ENCODE results near the gene EML4.
"Not testable (repeated sequence)": the region's sequence is repeated elsewhere in the genome, so short reads cannot be mapped to it uniquely, and the experiment has no call there.

Gene EML4

DNA sequence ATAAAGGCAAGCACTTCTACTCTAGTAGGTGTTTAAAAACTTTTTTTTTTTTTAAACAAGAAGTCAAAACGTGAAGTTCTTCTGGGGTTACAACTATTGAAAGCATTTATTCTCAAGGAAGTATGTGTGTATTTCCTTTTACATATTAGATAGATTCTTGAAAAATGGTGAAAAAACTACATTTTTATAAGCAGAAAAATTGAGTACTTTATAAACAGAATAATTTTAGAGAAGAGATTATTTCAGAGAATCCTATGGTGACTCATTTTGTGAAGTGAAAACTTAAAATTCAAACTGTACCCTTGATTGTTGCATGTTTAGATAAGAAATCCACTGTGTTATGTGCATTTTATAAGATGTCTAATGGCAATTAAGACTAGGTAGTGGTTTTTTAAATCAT lies 2.9 kb downstream of the EML4 start:
- DNase-seq, result no peak

DNA sequence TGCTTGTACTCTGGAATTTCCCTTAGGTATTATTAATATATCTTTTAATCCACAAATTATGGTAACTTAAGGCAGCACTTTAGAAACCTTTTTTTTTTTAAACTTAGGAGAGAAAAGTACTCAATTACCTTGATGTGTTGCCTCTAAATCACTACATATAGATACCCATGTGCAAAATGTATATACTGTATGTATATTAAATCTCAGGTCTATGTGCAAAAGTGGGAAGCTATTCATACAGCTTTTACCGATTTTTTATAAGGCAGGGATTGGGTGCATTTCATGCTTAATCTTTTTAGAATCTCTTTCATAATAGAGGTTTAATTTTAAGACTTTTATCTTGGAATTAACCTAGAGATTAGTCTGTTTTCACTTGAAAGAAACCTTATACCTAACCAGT lies 3.4 kb downstream of the EML4 start:
- DNase-seq, result no peak

DNA sequence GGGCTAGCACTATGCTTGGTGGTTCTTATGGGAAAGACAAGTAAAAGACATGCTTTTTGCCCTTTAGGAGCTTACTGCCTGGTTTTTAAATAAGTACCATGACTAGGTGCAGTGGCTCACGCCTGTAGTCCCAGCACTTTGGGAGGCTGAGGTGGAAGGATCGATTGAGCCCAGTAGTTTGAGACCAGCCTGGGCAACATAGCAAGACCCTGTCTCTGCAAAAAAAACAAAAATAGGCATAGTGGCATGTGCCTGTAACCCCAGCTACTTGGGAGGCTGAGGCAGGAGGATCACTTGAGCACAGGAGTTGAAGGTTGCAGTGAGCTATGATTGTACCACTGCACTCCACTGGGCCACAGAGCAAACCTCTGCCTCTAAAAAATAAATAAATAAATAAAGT lies 4.3 kb downstream of the EML4 start:
- DNase-seq, result not testable (repeated sequence)

DNA sequence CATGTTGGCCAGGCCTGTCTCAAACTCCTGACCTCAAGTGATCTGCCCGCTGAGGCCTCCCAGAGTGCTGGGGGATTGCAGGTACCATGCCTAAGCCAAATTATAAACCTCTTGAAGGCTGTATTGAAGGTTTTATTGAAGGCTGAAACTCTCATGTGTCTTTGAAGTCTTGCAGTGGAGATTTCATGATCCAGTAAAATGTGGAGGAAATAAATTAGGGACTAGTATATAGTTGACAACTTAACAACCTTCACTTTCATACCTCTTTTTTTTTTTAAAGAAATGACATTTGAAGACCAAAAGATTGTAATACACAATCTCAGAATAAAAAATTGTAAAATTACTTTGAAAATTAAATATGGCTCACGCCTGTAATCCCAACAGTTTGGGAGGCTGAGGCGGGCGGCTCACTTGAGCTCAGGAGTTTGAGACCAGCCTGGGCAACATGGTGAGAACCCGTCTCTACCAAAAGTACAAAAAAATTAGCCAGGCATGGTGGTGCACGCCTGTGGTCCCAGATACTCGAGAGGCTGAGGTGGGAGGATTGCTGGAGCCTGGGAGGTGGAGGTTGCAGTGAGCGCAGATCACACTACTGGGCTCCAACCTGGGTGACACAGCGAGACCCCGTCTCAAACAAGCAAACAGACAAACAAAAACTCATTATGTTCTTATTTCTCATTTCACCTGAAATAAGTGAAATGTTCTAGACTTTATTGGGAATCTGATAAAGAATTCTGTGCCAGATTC lies 8.0 kb downstream of the EML4 start:
- DNase-seq, result no peak

DNA sequence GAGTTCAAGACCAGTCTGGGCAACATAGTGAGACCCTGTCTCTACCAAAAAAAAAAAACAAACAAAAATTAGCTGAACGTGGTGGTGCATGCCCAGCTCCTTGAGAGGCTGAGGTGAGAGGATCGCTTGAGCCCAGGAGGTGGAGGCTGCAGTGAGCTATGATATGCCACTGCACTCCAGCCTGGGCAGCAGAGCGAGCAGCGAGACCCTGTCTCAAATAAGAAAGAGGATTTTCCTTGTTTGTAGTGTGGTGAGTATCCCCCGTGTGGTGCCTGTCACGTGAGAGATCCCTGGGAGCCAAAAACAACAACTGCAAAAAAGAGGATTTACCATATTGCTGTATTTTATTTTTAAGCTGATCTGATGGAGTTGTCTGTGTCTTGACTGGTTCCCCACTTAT lies 9.2 kb downstream of the EML4 start:
- DNase-seq, result no peak

DNA sequence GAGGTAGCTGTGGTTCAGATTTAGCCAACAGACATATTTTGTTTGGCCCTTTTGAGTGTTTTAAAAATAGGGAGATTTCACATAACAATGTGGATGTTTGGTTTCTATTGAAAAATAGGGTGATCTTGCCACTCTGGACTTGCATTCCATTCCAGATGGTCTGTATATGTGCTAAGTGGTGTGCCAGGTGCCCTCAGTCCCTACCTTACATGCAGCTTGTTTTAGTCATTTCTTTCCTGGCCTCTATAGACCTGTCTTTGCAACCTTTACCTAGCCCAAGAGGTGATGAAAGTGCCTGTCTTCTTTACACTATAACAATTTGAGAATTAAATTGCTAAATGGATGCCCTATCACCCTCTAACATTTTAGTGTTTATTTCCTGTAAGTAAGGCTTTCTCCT lies 11.1 kb downstream of the EML4 start:
- no peak for DNase-seq

DNA sequence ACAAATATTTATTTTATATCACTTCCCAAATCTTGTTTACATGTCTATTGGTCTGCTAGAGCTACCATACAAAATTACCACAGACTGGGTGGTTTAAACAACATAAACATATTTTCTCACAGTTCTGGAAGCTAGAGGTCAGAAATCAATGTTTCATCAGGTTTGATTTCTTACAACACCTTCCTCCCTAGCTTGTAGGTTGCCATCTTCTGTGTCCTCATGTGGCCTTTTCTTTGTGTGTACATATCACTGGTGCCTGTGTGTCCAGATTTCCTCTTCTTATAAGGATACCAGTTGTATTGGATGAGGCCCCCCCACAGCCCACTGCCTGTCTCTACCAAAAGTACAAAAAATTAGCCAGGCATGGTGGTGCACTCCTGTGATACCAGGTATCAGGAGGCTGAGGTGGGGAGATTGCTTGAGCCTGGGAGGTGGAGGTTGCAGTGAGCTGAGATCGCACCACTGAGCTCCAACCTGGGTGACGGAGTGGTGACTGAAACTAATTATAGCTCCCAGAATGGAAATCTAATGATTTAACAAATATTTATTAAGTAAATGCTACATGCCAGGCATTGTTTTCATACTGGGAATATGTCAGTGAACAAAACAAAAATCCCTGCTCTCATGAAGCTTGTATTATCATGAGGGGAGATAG lies 13.6 kb downstream of the EML4 start:
- DNase-seq, result no peak

DNA sequence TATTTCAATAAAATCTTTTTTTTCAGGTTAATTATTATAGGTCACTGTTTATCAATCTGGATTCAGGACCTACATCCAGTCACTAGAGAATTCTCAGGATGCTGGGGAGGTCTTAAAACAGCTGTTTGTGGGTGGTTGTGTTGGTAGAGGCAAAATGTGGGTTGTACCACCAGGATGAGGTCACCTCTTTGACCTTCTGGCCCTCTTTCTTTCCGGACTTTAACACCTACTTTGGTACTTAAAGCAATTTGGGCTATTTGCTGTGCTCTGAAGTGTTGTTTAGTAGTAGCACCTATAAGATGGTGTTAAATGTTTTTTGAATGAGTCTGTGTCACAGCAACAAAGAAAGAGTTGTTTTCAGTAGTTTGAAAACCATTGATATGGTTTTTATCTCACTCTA lies 14.6 kb downstream of the EML4 start:
- DNase-seq, result no peak

DNA sequence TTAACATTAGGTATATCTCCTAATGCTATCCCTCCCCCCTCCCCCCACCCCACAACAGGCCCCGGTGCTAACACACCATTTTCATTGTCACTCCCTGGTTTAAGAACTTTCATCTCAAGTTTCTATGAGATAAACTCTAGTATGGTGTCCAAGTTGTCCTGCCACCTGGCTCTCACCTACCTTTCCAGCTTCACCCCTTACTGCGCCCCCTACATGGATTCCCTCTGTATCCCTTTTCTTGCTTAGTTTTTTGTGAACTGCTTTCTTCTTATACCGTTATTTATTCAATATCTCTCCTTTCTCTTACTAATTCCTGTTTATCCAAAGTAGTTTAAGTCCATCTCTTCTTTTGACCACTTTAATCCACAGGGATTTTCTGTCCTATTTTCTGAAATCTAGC lies 15.2 kb downstream of the EML4 start:
- DNase-seq, result no peak

DNA sequence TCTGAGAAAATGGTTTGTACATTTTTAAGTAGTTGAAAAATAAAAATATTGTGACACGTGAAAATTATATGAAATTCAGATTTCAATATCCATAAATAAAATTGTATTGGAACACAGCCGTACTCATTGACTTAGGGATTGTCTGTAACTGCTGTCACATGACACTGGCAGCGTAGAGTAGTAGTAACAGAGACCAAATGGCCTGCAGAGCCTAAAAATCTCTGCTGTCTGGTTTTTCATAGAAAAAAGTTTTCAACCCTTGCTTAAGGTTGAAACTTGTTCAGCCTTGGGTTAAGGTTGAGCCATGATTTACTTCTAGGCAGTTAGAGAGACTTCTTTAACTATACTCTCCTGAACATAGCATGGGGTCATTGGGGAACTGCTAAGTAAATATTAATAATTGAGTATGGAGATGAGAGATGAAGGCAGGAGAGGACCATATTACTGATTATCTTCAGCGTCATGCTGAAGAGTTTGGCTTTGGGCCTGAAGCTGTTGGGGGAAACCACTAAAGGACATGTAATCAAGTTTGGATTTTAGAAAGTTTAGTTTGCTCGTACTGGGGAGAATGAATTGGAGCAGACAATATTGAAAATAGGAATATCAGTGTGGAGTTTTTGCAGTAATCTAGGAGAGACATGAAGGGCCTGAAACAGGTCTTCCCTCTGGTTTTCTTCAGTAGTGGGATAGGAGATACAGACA lies 16.2 kb downstream of the EML4 start:
- no peak for DNase-seq

DNA sequence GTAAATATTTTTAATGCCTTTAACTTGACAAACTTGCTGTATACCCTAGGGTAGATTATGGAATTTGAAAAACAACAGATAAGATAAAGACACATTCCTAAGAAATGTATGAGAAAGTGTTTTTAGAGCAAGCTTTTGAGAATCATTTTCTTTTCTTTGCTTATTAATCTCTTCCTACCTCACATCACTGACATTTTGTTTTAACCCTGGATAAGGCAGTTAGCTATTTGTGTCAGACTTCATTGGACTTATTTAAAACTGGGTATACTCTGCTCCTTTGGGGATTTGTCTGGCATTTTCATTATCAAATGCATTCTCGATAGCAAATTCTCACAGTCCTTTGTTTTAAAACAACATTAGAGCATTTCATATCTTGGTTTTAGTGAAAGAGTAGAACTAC lies 17.2 kb downstream of the EML4 start:
- DNase-seq, result no peak

DNA sequence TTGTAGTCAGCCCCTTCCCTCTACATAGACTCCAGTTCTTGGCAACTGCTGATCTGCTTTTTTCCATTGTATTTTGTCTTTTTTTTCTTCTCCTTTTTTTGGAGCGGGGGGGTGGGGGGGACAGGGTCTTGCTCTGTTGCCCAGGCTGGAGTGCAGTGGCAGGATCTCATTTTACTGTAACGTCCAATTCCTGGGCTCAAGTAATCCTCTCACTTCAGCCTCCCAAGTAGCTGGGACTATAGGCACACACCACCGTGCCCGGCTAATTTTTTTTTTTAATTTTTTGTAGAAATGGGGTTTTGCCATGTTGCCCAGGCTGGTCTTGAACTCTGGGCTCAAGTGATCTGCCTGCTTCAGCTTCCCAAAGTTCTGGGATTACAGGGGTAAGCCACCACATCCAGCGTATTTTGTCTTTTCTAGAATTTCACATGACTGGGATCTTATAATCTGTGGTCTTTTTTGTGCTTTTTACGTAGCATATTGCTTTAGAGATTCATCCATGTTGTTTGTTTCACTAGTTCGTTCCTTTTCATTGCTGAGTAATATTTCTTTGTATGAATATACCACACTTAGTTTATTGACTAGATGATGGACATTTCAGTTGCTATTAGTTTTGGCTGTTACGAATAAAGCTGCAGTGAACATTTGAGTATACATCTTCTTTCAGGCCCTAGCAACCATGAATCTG lies 17.9 kb downstream of the EML4 start:
- no peak for DNase-seq

DNA sequence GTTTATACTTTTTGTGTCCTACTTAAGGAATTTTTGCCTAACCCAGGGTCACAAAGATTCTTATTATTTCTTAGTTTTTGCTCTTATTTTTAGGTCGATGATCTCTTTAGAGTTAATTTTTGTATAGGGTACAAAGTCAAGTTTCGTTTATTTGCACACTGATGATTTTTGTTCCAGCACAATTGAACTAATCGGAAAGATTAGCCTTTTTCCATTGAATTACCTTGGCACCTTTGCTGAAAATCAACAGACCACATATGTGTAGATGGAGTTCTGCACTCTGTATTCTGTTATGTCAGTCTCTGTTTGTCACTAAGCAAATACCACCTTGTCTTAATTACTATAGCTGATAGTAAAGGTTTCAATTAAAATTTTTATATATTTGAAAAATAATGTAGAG lies 18.7 kb downstream of the EML4 start:
- no peak for DNase-seq

DNA sequence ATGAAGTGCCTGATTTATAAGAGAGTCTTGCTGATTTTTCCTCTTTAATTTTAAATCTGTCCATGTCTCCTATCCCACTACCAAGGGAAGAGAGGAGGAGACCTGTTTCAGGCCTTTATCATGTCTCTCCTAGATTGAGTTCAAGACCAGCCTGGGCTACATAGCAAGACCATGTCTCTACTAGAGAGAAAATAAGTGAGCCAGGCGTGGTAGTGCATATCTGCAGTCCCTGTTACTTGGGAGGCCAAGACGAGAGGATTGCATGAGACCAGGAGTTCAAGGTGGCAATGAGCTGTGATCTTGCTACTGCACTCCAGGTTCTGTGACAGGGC lies 20.0 kb downstream of the EML4 start:
- no peak for DNase-seq

DNA sequence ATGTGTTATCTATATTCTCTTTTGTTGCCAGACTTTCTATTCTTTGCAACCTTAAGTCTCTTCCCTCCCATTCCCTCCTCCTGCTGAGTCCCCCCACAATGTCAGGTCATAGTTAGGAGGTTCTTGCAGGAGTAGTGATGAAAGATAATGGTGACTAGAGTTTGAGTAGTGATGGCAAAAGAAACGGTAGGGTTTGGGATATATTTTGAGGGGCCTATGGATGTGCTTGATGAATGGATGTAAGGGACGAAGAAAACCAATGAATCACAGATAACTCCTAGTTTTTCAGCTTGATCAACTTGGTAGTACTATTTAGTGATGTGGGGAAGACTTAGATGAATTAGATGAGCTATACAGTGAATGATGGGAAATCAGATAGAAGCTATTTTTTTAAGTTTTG lies 21.0 kb downstream of the EML4 start:
- DNase-seq, result no peak

DNA sequence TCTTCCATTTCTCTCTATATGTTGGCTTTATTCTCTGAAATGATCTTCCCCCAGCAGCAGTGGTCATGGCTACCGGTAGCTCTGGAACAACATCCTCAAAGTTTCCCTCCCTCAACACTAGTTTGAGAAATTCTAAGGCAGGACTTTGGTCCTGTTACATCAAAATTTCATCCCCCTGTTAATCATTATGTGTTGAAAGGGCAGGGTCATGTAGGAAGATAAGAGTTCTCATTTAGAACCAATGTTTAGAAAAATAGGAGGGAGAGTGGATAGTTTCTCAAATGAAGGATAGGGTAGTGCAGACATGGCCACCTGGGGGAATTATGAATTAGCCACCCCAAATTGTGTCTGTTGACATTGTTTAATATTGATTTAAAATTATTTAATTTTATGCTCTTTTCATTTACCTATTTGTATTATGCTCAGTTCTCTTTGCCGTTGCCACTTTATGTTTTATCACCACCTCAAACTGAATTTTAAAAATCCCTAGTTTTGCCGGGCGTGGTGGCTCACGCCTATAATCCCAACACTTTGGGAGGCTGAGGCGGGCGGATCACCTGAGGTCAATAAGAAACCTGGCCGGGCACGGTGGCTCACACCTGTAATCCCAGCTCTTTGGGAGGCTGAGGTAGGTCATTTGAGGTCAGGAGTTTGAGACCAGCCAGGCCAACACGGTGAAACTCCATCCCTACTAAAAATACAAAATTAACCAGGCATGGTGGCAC lies 22.3 kb downstream of the EML4 start:
- no peak for DNase-seq

DNA sequence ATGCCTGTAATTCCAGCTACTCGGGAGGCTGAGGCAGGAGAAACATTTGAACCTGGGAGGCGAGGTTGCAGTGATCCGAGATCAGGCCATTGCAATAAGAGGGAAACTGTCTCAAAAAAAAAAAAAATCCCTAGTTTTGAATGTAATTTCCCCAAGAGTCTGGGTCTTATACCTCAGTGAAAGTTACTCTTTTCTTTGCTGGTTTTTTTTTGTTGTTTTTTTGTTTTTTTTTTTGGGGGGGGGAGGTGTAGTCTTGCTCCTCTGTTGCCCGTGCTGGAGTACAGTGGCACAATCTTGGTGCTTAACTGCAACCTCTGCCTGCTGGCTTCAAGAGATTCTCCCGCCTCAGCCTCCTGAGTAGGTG lies 22.8 kb downstream of the EML4 start:
- no peak for DNase-seq

DNA sequence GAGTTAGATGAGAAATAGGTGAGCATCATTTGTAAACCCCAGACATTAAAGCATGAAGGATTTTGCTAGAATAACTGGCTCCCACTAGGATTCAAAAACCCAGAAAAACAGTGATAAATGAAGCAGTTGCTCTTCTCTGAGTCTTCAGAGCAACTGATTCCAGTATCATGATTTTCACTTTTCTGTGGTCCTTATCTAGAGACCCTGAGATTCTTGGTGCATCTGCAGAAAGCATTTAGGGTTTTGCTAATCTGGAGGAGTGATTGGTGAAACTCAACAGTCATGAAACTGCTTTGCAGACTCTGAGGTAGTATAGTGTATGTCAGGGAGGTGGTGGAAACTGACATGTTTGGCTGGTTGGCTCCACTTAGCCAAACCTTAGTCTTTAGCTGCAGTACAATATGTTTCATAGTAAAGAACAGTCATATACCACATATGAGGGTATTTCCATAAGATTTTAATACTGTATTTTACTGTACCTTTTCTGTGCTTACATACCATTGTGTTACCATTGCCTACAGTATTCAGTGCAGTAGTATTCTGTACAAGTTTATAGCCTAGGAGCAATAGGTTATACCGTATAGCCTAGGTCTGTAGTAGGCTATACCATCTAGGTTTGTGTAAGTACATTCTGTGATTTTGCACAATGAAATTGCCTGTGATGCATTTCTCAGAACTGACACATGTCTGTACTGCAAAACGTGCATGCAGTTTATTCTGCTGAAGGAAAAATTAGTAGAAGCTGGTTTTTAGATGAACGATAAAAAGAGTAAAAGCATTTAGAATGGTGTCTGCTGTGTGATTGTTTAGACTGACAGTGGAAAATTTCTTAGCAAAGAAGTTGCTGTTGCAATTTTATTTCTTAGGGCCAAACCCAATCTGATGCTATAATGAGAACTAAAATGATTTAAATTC lies 23.8 kb downstream of the EML4 start:
- no peak for DNase-seq

DNA sequence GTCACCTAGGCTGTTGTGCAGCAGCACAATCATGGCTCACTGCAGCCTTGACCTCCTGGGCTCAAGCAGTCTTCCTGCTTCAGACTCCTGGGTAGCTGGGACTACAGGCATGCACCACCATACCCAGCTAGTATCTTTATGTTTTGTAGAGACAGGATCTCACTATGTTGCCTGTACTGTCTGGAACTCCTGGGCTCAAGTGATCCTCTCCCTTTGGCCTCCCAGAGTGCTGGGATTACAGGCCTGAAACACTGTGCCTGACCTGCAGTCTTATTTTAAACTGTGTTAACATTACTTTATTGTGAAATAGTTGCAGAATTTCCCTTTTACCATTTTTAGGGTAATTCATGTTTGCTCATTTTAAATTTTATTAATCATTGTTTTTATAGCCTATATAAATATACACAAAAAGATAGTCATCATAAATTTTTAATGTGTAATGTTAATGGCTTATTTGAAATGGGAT lies 24.6 kb downstream of the EML4 start:
- no peak for DNase-seq

DNA sequence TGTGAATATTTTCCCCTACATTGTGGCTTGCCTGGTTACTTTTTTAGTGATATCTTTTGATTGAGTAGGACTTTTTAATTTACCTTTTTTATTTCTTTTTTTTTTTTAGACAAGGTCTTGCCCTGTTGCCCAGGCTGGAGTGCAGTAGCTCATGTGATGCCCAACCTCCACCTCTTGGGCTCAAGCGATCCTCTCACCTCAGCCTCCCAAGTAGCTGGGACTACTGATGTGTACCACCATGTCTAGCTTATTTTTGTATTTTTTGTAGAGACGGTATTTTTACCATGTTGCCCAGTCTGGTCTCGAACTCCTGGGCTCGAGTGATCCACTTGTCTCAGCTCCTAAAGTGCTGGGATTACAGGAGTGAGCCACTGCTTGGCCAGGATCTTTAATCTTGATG lies 25.3 kb downstream of the EML4 start:
- no peak for DNase-seq

DNA sequence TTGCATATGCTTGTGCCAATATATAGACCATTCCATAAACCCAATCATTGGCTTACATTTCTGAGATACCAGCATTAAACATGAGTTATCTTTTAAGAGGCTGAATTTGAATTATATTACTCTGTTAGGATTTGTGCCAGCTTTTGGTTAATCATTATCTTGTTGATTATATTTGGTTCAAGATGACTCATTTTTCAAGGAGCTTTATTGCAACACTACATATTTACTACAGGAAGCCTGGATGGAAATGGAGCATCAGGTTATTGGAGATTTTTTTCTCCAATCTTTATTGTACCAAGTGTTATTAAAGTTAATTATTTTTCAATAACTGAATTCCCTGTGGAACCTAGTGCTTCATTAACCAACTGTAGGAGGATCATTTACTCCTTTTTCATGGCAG lies 26.4 kb downstream of the EML4 start:
- no peak for DNase-seq

DNA sequence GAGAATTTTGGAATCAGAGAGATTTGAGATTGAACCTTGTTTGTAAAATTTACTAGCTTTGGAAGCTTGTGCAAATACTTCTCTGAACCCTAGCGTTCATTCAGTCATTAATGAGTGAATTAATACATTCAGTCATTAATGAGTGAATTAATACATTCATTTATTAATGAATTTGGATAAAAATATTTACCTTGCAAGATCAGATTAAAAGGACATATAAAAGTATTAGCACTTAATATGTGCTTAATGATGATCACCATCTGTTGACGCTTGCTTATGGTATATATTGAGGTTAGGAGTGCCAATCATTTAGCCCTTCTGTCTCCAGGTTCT lies 26.9 kb downstream of the EML4 start:
- DNase-seq, result no peak
